ENCODE data around the gene ST3GAL4.

GRCh38 chr11:126339073-126339862 is 16.2 kb upstream of the ST3GAL4 start:
- no peak for TF ChIP-seq POLR2A (IDR thresholded peaks at IDR 0.05)
- no peak for TF ChIP-seq CTCF (IDR thresholded peaks at IDR 0.05)
